SK-N-SH (cell line): ENCODE results near the gene APBB2. TPM values are rescaled to one million over a fixed set of nuclear protein-coding genes. Genes with fewer than 3 reads are reported as not detected.

Experiments
- CTCF ChIA-PET: fragments of 300-600, 350-600 bp; formaldehyde crosslinking; extraction: SDS; loops from one replicate; lab custom pipeline; 2021; lab: Yijun Ruan, JAX
- POLR2A ChIA-PET: fragments of 350-600 bp; sonication (Branson Sonifier 250); formaldehyde crosslinking; extraction: SDS; loops from one replicate; lab custom pipeline; 2020; ENCODE audit warnings: antibody characterized with exemption, inconsistent platforms; lab: Yijun Ruan, JAX
- DNase-seq: peaks from one replicate; pipeline ENCODE4 v3.0.0; 2012
- H2AFZ ChIP-seq: fragments of 200-600 bp; sonication (generic); 2 replicates; pipeline ENCODE4 v1.8.1; 2016; ENCODE audit warnings: antibody characterized with exemption, mild to moderate bottlenecking, low read depth
- H3F3A ChIP-seq: fragments of 200-600 bp; sonication (generic); replicated peaks from 2 replicates; pipeline ENCODE3; 2016; ENCODE audit warnings: antibody characterized with exemption, mild to moderate bottlenecking; ENCODE audit not compliant: insufficient read depth
- H3K27ac ChIP-seq, 2 experiments: fragments of 200-500 bp in 1 of 2; fragments of 200-600 bp in 1 of 2; sonication (Bioruptor generic) in 1 of 2; sonication (generic), shearing (Covaris generic) in 1 of 2; 2 replicates each; pipeline versions ENCODE4 v1.5.1 to v1.6.1; 2014 to 2016; ENCODE audit warnings: low read depth in 2 of 2, inconsistent platforms in 1 of 2, low read length in 1 of 2, mild to moderate bottlenecking in 1 of 2, mixed read lengths in 1 of 2
- H3K27me3 ChIP-seq: fragments of 200-600 bp; sonication (generic), shearing (Covaris generic); 2 replicates; pipeline ENCODE4 v1.6.1; 2016; ENCODE audit warnings: mixed run types; ENCODE audit not compliant: insufficient read depth
- H3K36me3 ChIP-seq, 2 experiments: fragments of 200-500 bp in 1 of 2; fragments of 200-600 bp in 1 of 2; sonication (Bioruptor generic) in 1 of 2; sonication (generic) in 1 of 2; replicated peaks in 1 of 2; 2 replicates each; pipeline versions ENCODE3 to v1.5.1; 2014 to 2016; ENCODE audit warnings: low read length in 1 of 2, mild to moderate bottlenecking in 1 of 2; ENCODE audit not compliant: insufficient read depth in 2 of 2, control insufficient read depth in 1 of 2
- H3K4me1 ChIP-seq, 2 experiments: fragments of 200-500 bp in 1 of 2; fragments of 200-600 bp in 1 of 2; sonication (Bioruptor generic) in 1 of 2; sonication (generic), shearing (Covaris generic) in 1 of 2; 2 replicates each; pipeline versions ENCODE4 v1.5.1 to v1.6.1; 2014 to 2016; ENCODE audit warnings: low read depth in 1 of 2, low read length in 1 of 2, mixed run types in 1 of 2; ENCODE audit not compliant: insufficient read depth in 2 of 2, control insufficient read depth in 1 of 2
- H3K4me2 ChIP-seq: fragments of 200-600 bp; sonication (generic), shearing (Covaris generic); 2 replicates; pipeline ENCODE4 v1.6.1; 2017; ENCODE audit warnings: mixed run types
- H3K4me3 ChIP-seq, 2 experiments: fragments of 200-500 bp in 1 of 2; fragments of 200-600 bp in 1 of 2; sonication (Bioruptor generic) in 1 of 2; sonication (generic), shearing (Covaris generic) in 1 of 2; 2 replicates each; pipeline versions ENCODE4 v1.5.1 to v1.8.1; 2014 to 2016; ENCODE audit warnings: low read depth in 2 of 2, inconsistent platforms in 1 of 2, low read length in 1 of 2, mild to moderate bottlenecking in 1 of 2, mixed read lengths in 1 of 2, moderate library complexity in 1 of 2
- H3K79me2 ChIP-seq: fragments of 200-600 bp; sonication (generic); 2 replicates; pipeline ENCODE4 v1.8.1; 2017; ENCODE audit warnings: mild to moderate bottlenecking; ENCODE audit not compliant: insufficient read depth
- H3K9ac ChIP-seq: fragments of 200-600 bp; sonication (generic); 2 replicates; pipeline ENCODE4 v1.6.1; 2017; ENCODE audit warnings: mixed run types
- H3K9me2 ChIP-seq: fragments of 200-600 bp; sonication (generic); 2 replicates; pipeline ENCODE4 v1.6.1; 2017; ENCODE audit warnings: mixed run types
- H3K9me3 ChIP-seq: fragments of 200-600 bp; sonication (generic); 2 replicates; pipeline ENCODE4 v1.6.1; 2017; ENCODE audit warnings: mixed run types, mild to moderate bottlenecking, moderate library complexity
- H4K20me1 ChIP-seq: fragments of 200-600 bp; sonication (generic); 2 replicates; pipeline ENCODE4 v1.6.1; 2017; ENCODE audit warnings: mild to moderate bottlenecking, mixed run types; ENCODE audit not compliant: insufficient read depth
- CHD2 ChIP-seq: fragments of 150-350 bp; IDR thresholded peaks from 2 replicates; pipeline ENCODE4 v1.6.1; 2018; ENCODE audit warnings: low read length; ENCODE audit not compliant: partially characterized antibody
- CTCF ChIP-seq: fragments of 200-600 bp; sonication (generic); IDR thresholded peaks from 2 replicates; pipeline ENCODE4 v1.6.1; 2017; ENCODE audit warnings: antibody characterized with exemption, mild to moderate bottlenecking, moderate library complexity
- EP300 ChIP-seq, 2 experiments: IDR thresholded peaks; 2 replicates each; pipeline versions ENCODE4 v1.4.0 to v1.6.1; 2012; ENCODE audit warnings: borderline replicate concordance in 1 of 2, low read depth in 1 of 2, low read length in 1 of 2
- FOSL2 ChIP-seq: IDR thresholded peaks from 2 replicates; pipeline ENCODE4 v1.4.0; 2012; ENCODE audit warnings: low read depth, mild to moderate bottlenecking, moderate library complexity, borderline replicate concordance
- FOXJ3 ChIP-seq: sonication (generic); formaldehyde crosslinking; IDR thresholded peaks from 2 replicates; pipeline ENCODE4 v1.5.1; 2020; ENCODE audit warnings: mild to moderate bottlenecking, missing genetic modification reagents
- FOXM1 ChIP-seq: IDR thresholded peaks from 2 replicates; pipeline ENCODE4 v1.4.0; 2012; ENCODE audit warnings: low read depth, mild to moderate bottlenecking
- JUND ChIP-seq: IDR thresholded peaks from 2 replicates; pipeline ENCODE4 v1.4.0; 2012
- MAX ChIP-seq: IDR thresholded peaks from 2 replicates; pipeline ENCODE4 v1.4.0; 2012; ENCODE audit warnings: low read depth
- MEF2A ChIP-seq: IDR thresholded peaks from 2 replicates; pipeline ENCODE4 v1.4.0; 2012; ENCODE audit warnings: low read depth, borderline replicate concordance
- MXI1 ChIP-seq: IDR thresholded peaks from 2 replicates; pipeline ENCODE4 v1.6.1; 2012; ENCODE audit warnings: mild to moderate bottlenecking, low read depth, low read length, improper control_type of control experiment
- NFIC ChIP-seq: IDR thresholded peaks from 2 replicates; pipeline ENCODE4 v1.4.0; 2012; ENCODE audit warnings: borderline replicate concordance
- NRF1 ChIP-seq: IDR thresholded peaks from 2 replicates; pipeline ENCODE4 v1.6.1; 2012; ENCODE audit warnings: low read depth, mild to moderate bottlenecking, low read length
- PBX3 ChIP-seq: IDR thresholded peaks from 2 replicates; pipeline ENCODE4; 2012
- RFX5 ChIP-seq: IDR thresholded peaks from 2 replicates; pipeline ENCODE4 v1.6.1; 2012; ENCODE audit warnings: mild to moderate bottlenecking, improper control_type of control experiment, low read length
- TAF1 ChIP-seq: IDR thresholded peaks from 2 replicates; pipeline ENCODE4 v1.6.1; 2012; ENCODE audit warnings: low read depth, mild to moderate bottlenecking, low read length, moderate library complexity, borderline replicate concordance
- TCF12 ChIP-seq: IDR thresholded peaks from 2 replicates; pipeline ENCODE4 v1.4.0; 2012
- USF1 ChIP-seq: IDR thresholded peaks from 2 replicates; pipeline ENCODE4 v1.4.0; 2012; ENCODE audit warnings: low read depth, borderline replicate concordance
- USF2 ChIP-seq: fragments of 150-350 bp; IDR thresholded peaks from 2 replicates; pipeline ENCODE4 v1.6.1; 2017; ENCODE audit warnings: antibody characterized with exemption, low read length, low read depth, borderline replicate concordance
- ZBTB33 ChIP-seq: IDR thresholded peaks from 2 replicates; pipeline ENCODE4 v1.4.0; 2012; ENCODE audit warnings: low read depth, borderline replicate concordance
- WGBS: methylation state at CpG from one replicate; pipeline ENCODE4 v1.1.6; 2017; ENCODE audit warnings: low lambda C conversion rate; 5-methylcytosine and 5-hydroxymethylcytosine counted together
- polyA plus RNA-seq, 3 experiments: library from polyadenylated mRNA; depleted of rRNA; stranded (reverse); fragments of >200 nt; gene quantifications; 2 replicates each; pipeline ENCODE4 v1.2.3, GENCODE V29; 2012

APBB2 gene
- polyA plus RNA-seq, 1 of the 3 experiments (the other 2 are of a cell fraction): 49.8 TPM

GRCh38 chr4:40931238-40931637, 283.1 kb downstream of the APBB2 start:
- H3K27me3 ChIP-seq: no peaks in the 10 kb centered on the region
- no peaks in the 10 kb centered on the region for H4K20me1 ChIP-seq
- peaks cover 5% of the 10 kb centered on the region for H3F3A ChIP-seq
- POLR2A ChIA-PET: no interaction called here
- peaks cover 11 to 12% of the 10 kb centered on the region in 2 experiments for H3K36me3 ChIP-seq
- peaks cover 0 to 11% of the 10 kb centered on the region in 2 experiments; a peak in 2 of 4 replicates for H3K4me1 ChIP-seq
- H3K9me2 ChIP-seq: no peaks in the 10 kb centered on the region
- H2AFZ ChIP-seq: no peak overlapping the region
- H3K4me2 ChIP-seq: no peak overlapping the region
- H3K79me2 ChIP-seq: no peaks in the 10 kb centered on the region
- DNase-seq: no peak
- no peak overlapping the region for H3K27ac ChIP-seq
- no peak overlapping the region for H3K9ac ChIP-seq
- CTCF ChIA-PET: interaction anchor here (1.1 to 16.0 kb wide), 3 partner anchors 7 to 285 kb away, joined by 3 to 196 read pairs (median 102); partner anchors contain the start of gene APBB2
- no peak overlapping the region for H3K4me3 ChIP-seq
- TF ChIP-seq FOXJ3 (no peak), MAX (no peak), MXI1 (no peak), FOXM1 (no peak), USF1 (no peak), CHD2 (no peak), CTCF (no peak), USF2 (no peak), PBX3 (no peak), TCF12 (no peak), NRF1 (no peak), EP300 (IDR thresholded peaks at IDR 0.05; ENCODE audit: borderline replicate concordance in 1 of 2, low read depth in 1 of 2, low read length in 1 of 2) (no peak), TAF1 (no peak), MEF2A (no peak), NFIC (no peak), JUND (no peak), ZBTB33 (no peak), RFX5 (no peak), FOSL2 (no peak)
- WGBS: 97% methylated on average over 6 of the region's 6 CpGs
- H3K9me3 ChIP-seq: no peaks in the 10 kb centered on the region
